GM12878 (cell line): ENCODE measurements around the gene FLT1. TPM values are rescaled to one million over a fixed set of nuclear protein-coding genes. Genes with fewer than 3 reads are reported as not detected.

Experiments
- ATAC-seq: fragments of 200-7000 bp; cut with Tn5 transposase; 3 replicates; pipeline ENCODE4 v1.9.1; 2020; ENCODE audit warnings: mild to moderate bottlenecking, moderate library complexity
- BruUV-seq: library from RNA; stranded (reverse); fragments of 400-500 nt; replicated peaks from 2 replicates; lab custom pipeline; 2021; lab: Mats Ljungman, UMichigan
- CTCF ChIA-PET: fragments of 300-600 bp; sonication (Branson Sonifier 250); formaldehyde crosslinking; extraction: SDS; loops from one replicate; lab custom pipeline; 2021; ENCODE audit warnings: inconsistent platforms; lab: Yijun Ruan, JAX
- POLR2A ChIA-PET: fragments of 350-600 bp; formaldehyde crosslinking; extraction: SDS; loops from one replicate; lab custom pipeline; 2021; ENCODE audit warnings: inconsistent platforms; lab: Charles Lee
- RAD21 ChIA-PET: fragments of 300-600 bp; sonication (Branson Sonifier 250); formaldehyde crosslinking; loops from one replicate; lab custom pipeline; 2023; ENCODE audit warnings: antibody characterized with exemption; ENCODE audit not compliant: unreplicated experiment; lab: Charles Lee
- SMC1A ChIA-PET: fragments of 300-600 bp; sonication (Branson Sonifier 250); formaldehyde crosslinking; loops from one replicate; lab custom pipeline; 2023; ENCODE audit not compliant: unreplicated experiment, uncharacterized antibody; lab: Charles Lee
- DNase-seq: peaks from one replicate; pipeline ENCODE4 v3.0.0-alpha.2; 2011; ENCODE audit warnings: low read depth, low spot score
- FAIRE-seq: peaks from 3 replicates; lab custom pipeline; 2011; peaks lifted over from hg19 to GRCh38; lab: Jason Lieb, UNC
- H2AFZ ChIP-seq: 2 replicates; pipeline ENCODE4 v1.6.0; 2011; ENCODE audit warnings: low read depth, low read length, control low read depth; ENCODE audit not compliant: control insufficient read depth
- H3K27ac ChIP-seq: 2 replicates; pipeline ENCODE4 v1.5.1; 2011; ENCODE audit warnings: control low read depth; ENCODE audit not compliant: control insufficient read depth, insufficient read depth
- H3K27me3 ChIP-seq, 2 experiments: replicated peaks in 1 of 2; 2 replicates each; pipeline versions ENCODE4 v1.6.0 to v1.6.1; 2011; ENCODE audit warnings: low read length in 1 of 2; ENCODE audit not compliant: control insufficient read depth in 2 of 2, insufficient read depth in 2 of 2
- H3K36me3 ChIP-seq, 2 experiments: 2 replicates each; pipeline ENCODE4 v1.5.1; 2011; ENCODE audit warnings: low read length in 1 of 2; ENCODE audit not compliant: control insufficient read depth in 2 of 2, insufficient read depth in 2 of 2
- H3K4me1 ChIP-seq: 2 replicates; pipeline ENCODE4 v1.6.1; 2011; ENCODE audit warnings: mild to moderate bottlenecking, low read length, moderate library complexity, mixed read lengths; ENCODE audit not compliant: control insufficient read depth, insufficient read depth
- H3K4me2 ChIP-seq: 2 replicates; pipeline ENCODE4 v1.6.0; 2011; ENCODE audit warnings: control low read depth; ENCODE audit not compliant: control insufficient read depth, insufficient read depth
- H3K4me3 ChIP-seq: fragments of 200-600 bp; sonication (generic); 2 replicates; pipeline ENCODE4 v1.5.1; 2016
- H3K79me2 ChIP-seq: 2 replicates; pipeline ENCODE4 v1.6.0; 2011; ENCODE audit warnings: low read length; ENCODE audit not compliant: control insufficient read depth, insufficient read depth
- H3K9ac ChIP-seq: 2 replicates; pipeline ENCODE4 v1.8.0; 2011; ENCODE audit warnings: low read length, control low read depth, mixed read lengths; ENCODE audit not compliant: control insufficient read depth, insufficient read depth
- H3K9me3 ChIP-seq: replicated peaks from 3 replicates; pipeline ENCODE4 v1.5.1; 2011; ENCODE audit warnings: mild to moderate bottlenecking, low read length; ENCODE audit not compliant: control insufficient read depth, insufficient read depth
- H4K20me1 ChIP-seq: 2 replicates; pipeline ENCODE4 v1.6.0; 2011; ENCODE audit not compliant: control insufficient read depth, insufficient read depth
- E4F1 ChIP-seq: fragments of 450-650 bp; IDR thresholded peaks from 2 replicates; pipeline ENCODE4 v1.6.1; 2018; ENCODE audit warnings: borderline replicate concordance, mild to moderate bottlenecking; ENCODE audit not compliant: partially characterized antibody
- GABPA ChIP-seq: IDR thresholded peaks from 2 replicates; pipeline ENCODE4 v1.6.1; 2014; ENCODE audit warnings: antibody characterized with exemption, low read depth, mild to moderate bottlenecking, inconsistent platforms
- NBN ChIP-seq: fragments of 450-650 bp; IDR thresholded peaks from 2 replicates; pipeline ENCODE4 v1.6.1; 2016
- RCOR1 ChIP-seq: conservative IDR thresholded peaks from 2 replicates; pipeline ENCODE4 v1.6.1; 2012; ENCODE audit warnings: low read depth, low read length, improper control_type of control experiment
- RELB ChIP-seq: fragments of 450-650 bp; IDR thresholded peaks from 2 replicates; pipeline ENCODE4 v1.6.1; 2017; ENCODE audit warnings: low read depth, mild to moderate bottlenecking, moderate library complexity
- TCF7 ChIP-seq: IDR thresholded peaks from 2 replicates; pipeline ENCODE4 v1.6.1; 2014; ENCODE audit warnings: antibody characterized with exemption, borderline replicate concordance
- WRNIP1 ChIP-seq: IDR thresholded peaks from 2 replicates; pipeline ENCODE4 v1.6.1; 2011; ENCODE audit warnings: low read depth, low read length, improper control_type of control experiment, borderline replicate concordance
- ZNF217 ChIP-seq: fragments of 450-650 bp; IDR thresholded peaks from 2 replicates; pipeline ENCODE4 v1.6.1; 2017; ENCODE audit warnings: antibody characterized with exemption, mild to moderate bottlenecking
- ZNF687 ChIP-seq: fragments of 450-650 bp; IDR thresholded peaks from 2 replicates; pipeline ENCODE4 v1.6.1; 2017; ENCODE audit warnings: mild to moderate bottlenecking, moderate library complexity
- WGBS: methylation state at CpG from one replicate; pipeline ENCODE4 v1.1.6; 2016; ENCODE audit warnings: low lambda C conversion rate; ENCODE audit not compliant: insufficient replicate concordance, insufficient coverage; ENCODE audit errors: missing lambda C conversion rate; 5-methylcytosine and 5-hydroxymethylcytosine counted together
- in situ Hi-C: fragments of 300-500 bp; cut with MboI; formaldehyde crosslinking; loops from 9 replicates; pipeline ENCODE4 v1.14.3; 2018; ENCODE audit warnings: mixed read lengths
- intact Hi-C: fragments of 100-400 bp; cut with micrococcal nuclease; formaldehyde crosslinking; loops from one replicate; pipeline ENCODE4 v1.14.2; 2022; ENCODE audit not compliant: unreplicated experiment
- polyA plus RNA-seq, 11 experiments: library from polyadenylated mRNA; depleted of rRNA in 4 of 11; unstranded in 6 of 11; stranded (reverse) in 5 of 11; fragments of >200 nt; fragmentation: Nextera tagmentation in 4 of 11; fragmentation: Illumina TruSeq in 1 of 11; extraction: Ambion mirVana in 4 of 11; extraction: Trizol in 1 of 11; gene quantifications; 1 replicate in 1 of 11; 2 replicates in 10 of 11; pipeline versions ENCODE4 v1.2.1 to v1.2.3, GENCODE V29; 2011 to 2016; ENCODE audit warnings: inconsistent platforms in 2 of 11, missing spikeins in 2 of 11, low read depth in 1 of 11
- total RNA-seq, 4 experiments: library from RNA; depleted of rRNA in 3 of 4; stranded (reverse); fragments of >200 nt in 3 of 4; fragmentation: Illumina TruSeq in 1 of 4; extraction: Trizol in 1 of 4; gene quantifications; 2 replicates each; pipeline versions ENCODE4 v1.2.1 to v1.2.3, GENCODE V29; 2013 to 2021

Gene FLT1
- total and polyA plus RNA-seq, 10 of the 15 experiments (the other 5 are each of a cell fraction or from before 2014, with no cell fraction given): 0.55 to 5.6 (median 0.84) TPM

- H4K20me1 ChIP-seq: no peaks in the 10 kb centered on the region
- no peak overlapping the region for H3K27ac ChIP-seq
- TF ChIP-seq GABPA (no peak), NBN (no peak), E4F1 (no peak), RCOR1 (no peak), ZNF217 (no peak), WRNIP1 (no peak), TCF7 (no peak), RELB (no peak), ZNF687 (no peak)
- TF ChIP-seq, all 136 proteins: peak for 0
- in situ Hi-C loops (no loop called here), intact Hi-C loops (no loop called here)
- Histone ChIP-seq H3K4me2 (no peak overlapping the region), H3K27me3 (no peaks in the 10 kb centered on the region), H3K9ac (no peak overlapping the region), H2AFZ (no peak overlapping the region), H3K9me3 (no peaks in the 10 kb centered on the region), H3K4me1 (no peaks in the 10 kb centered on the region), H3K79me2 (no peaks in the 10 kb centered on the region), H3K4me3 (no peak overlapping the region), H3K36me3 (no peaks in the 10 kb centered on the region)
- SMC1A ChIA-PET: interaction anchor here (1.1 to 1.9 kb wide), 6 partner anchors 9 to 303 kb away, joined by 3 to 6 read pairs (median 3); no protein-coding TSS in a partner anchor
- ATAC-seq: peak; percentile 54
- RAD21 ChIA-PET: no interaction called here
- no peak for FAIRE-seq
- BruUV-seq: no TSS peak
- 89% methylated on average over 2 of the region's 2 CpGs for WGBS
- CTCF ChIA-PET: interaction anchor here (1.2 kb wide), 1 partner anchor 463 kb away, joined by 4 read pairs; no protein-coding TSS in a partner anchor
- POLR2A ChIA-PET: interaction anchor here (0.6 kb wide), 1 partner anchor 24 kb away, joined by 4 read pairs; no protein-coding TSS in a partner anchor
- DNase-seq: no peak
Measured at GRCh38 chr13:28333204-28333881, 161.6 kb downstream of the FLT1 start.
